HUDEP-2 (cell line): ENCODE results near the gene R3HDM2.

Source experiments
- DNase-seq, 76 experiments: peaks; one replicate each; lab custom pipeline; 2025; ENCODE audit not compliant: unreplicated experiment in 76 of 76; lab: John Stamatoyannopoulos, UW

Gene R3HDM2

GRCh38 chr12:57222286-57223190 lies 208.3 kb downstream of the R3HDM2 start:
- DNase-seq, result no peak

DNA sequence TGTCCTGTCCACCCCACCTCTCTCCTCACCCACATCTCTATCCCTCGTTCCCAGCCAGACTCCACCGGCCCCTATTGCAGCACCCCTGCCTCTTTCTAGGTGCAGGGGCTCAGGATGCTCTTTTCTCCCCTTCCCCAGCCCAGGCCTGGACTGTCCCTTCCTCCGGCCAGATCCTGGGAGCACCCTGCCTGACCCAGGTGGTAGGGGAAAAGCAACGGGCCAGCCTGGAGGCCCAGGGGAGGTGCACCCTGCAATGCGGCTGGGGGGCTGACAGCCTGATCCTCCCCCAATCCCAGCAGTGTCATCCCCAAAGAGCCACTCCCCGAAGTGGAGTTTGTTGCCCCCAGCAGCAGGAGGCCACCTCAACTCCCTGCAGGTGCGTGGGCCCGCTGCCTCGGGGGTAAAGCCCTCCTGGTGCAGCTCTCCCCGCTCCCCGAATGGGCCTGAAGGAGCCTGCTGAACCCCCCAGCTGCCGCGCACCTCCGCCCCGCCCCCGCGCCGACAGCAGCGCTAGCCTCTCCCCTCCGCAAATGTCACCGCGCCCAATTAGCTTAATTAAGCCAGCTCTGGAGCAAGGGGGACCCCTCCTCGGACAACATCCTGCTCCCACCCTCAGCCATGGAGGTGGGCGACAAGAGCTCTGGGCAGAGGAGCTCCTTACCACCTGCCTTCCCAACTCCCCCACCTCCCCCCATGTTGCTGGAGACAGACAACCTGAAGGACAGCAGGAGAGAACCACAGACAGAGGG lies 209.5 kb downstream of the R3HDM2 start:
- DNase-seq, result no peak

GRCh38 chr12:57220770-57221168 lies 210.1 kb downstream of the R3HDM2 start:
- DNase-seq, result no peak

GRCh38 chr12:57219993-57220754 lies 210.7 kb downstream of the R3HDM2 start:
- DNase-seq, result no peak

- DNase-seq, result no peak
These were observed 211.4 kb downstream of the R3HDM2 start for GRCh38 chr12:57219205-57219992.

DNA sequence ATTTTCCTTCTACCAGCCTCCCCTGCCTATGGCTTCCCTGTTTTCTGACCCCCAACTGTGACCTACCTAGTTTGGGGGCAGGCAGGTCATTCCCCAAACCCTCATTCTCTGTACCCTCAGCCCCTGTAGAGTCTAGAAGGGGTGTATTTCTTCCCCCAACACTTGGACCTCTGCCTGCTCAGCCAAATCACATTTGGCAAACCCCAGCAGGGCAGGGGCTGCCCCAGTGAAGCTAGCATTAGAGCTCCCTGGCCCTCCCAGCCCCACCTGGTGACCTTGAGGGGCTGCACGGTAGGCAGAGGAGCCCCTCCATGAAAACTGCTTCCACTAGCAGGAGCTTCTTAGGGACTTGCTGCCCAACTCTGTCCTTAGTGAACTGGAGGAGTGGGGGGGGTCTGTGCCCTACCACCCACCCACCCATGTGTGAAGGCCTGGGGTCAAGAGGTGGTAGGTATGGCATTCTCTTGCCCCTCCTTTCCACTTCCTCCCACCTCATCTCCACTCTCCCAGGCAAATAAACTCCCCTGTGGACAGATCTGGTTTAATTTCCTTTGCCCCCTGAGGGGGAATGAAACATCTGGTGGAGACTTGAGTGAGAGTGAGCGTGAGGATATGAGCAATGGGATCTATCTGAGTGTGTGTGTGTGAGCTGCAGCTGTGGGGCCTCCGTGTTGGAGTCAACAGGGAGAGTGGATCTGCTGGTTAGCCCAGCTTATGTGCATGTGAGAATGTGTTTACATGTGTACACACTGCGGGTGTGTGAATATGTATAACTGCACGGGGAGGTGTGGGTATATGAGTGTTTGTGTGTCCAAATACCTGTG lies 212.6 kb downstream of the R3HDM2 start:
- DNase-seq, result no peak

GRCh38 chr12:57216921-57217879 lies 213.6 kb downstream of the R3HDM2 start:
- DNase-seq, result peak in 2 of 76 experiments; percentile 34 to 58

- DNase-seq, result peak in 5 of 76 experiments; percentile 22 to 28 (median 25)
These were observed 214.6 kb downstream of the R3HDM2 start, which contains the start of gene NXPH4 for GRCh38 chr12:57216014-57216911. NXPH4 (plus strand) TSS chr12:57216794; CDS start chr12:57216970, 176 bp downstream.

DNA sequence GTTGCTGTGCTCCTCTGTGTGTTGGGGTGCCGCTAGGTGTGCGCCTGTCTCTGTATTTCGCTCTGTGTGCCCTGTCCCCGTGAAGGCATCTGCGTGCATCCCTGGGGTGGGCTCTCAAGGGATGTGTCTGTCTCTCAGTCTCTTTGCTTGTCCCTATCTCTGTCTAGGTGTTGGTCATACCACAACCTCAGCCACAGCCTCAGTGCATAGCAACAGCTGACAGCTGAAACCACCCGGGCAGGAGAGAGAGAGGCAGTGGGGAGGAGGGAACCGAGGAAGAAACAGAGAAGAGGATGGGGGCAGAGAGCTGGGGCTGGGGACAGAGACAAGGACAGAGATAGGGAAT lies 215.2 kb downstream of the R3HDM2 start:
- DNase-seq, result no peak

DNA sequence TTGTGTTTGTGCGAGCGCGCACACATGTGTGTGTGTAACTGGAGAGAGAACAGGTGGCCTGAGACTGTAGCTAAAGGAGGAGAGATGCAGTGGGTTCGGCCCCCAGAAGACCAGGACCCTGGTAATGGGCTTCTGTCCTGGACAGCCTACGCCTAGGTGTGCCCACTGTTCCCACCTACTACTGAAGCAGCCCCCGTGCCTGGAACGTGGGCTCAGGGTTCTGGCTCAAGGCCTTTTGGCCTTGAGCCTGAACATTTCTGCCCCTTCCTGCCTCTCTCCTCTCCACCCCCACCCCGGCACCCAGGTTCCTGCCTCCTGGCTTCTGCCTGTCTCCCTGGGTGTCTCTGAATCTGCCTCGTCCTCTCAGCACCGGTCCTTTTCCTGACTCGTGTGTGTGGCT lies 215.8 kb downstream of the R3HDM2 start:
- DNase-seq, result no peak

GRCh38 chr12:57214398-57214781 lies 216.5 kb downstream of the R3HDM2 start:
- peak in 40 of 76 experiments; percentile 8 to 61 (median 36) for DNase-seq

DNA sequence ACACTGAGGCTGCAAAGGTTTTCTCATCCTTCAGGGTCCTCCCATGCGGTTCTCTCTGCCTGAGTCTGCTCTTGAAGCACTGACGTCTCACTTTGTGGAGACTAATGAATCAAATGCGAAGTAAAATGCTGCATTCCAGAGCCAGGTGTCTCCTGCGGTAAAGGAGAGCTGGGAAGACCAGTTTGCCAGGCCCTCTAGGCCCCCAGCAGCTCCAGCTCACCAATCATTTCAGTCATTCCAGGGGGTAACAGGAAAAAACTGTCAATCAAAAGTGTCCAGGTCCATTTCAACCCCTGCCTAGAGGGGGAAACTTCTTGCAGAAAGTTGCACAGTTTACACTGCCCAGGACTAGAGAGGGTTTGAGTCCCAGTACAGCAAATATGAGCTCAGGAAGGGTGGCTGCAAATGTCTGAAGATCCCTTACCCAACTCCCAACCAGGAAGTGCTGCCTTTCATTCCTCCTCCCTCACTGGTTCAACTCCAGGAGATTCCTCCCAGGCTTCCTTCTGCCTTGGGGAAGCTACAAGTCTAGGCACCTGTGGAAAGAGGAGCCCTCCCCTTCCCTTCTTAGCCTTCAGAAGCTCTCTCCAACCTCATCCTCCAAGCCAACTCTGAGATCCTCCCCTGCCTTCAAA lies 217.0 kb downstream of the R3HDM2 start:
- DNase-seq, result peak in 1 of 76 experiments; percentile 30

GRCh38 chr12:57213058-57213715 lies 217.7 kb downstream of the R3HDM2 start:
- DNase-seq, result peak in 68 of 76 experiments; percentile 4 to 82 (median 60)

- no peak for DNase-seq
These were observed 218.2 kb downstream of the R3HDM2 start for GRCh38 chr12:57212701-57213057.

- DNase-seq, result no peak
These were observed 218.8 kb downstream of the R3HDM2 start for GRCh38 chr12:57211791-57212700.
